ENCODE measurements around the gene FKRP. TPM values are rescaled to one million over a fixed set of nuclear protein-coding genes. Genes with fewer than 3 reads are reported as not detected.
A peak's percentile ranks its signal among the peaks of the same experiment; 100 is the strongest.

Gene FKRP
- total RNA-seq, 2 donors from 2014 or later: 8.4 to 10.4 TPM

GRCh38 chr19:46782355-46783019, 36.6 kb downstream of the FKRP start:
- no peak for TF ChIP-seq CTCF (IDR thresholded peaks at IDR 0.05)
- Histone ChIP-seq H3K27ac (no peak overlapping the region), H3K36me3 (peaks cover 16% of the 10 kb centered on the region), H3K9me3 (no peaks in the 10 kb centered on the region), H3K9ac (ENCODE audit: low read depth in 2 of 2, low read length in 2 of 2) (peak overlapping the region in 1 of 2 donors; percentile 12), H3K4me3 (no peak overlapping the region), H3K27me3 (no peaks in the 10 kb centered on the region), H3K4me1 (peaks cover 13% of the 10 kb centered on the region)
- DNase-seq: no peak
- intact Hi-C loops (cut with DNase I): no loop called here

DNA sequence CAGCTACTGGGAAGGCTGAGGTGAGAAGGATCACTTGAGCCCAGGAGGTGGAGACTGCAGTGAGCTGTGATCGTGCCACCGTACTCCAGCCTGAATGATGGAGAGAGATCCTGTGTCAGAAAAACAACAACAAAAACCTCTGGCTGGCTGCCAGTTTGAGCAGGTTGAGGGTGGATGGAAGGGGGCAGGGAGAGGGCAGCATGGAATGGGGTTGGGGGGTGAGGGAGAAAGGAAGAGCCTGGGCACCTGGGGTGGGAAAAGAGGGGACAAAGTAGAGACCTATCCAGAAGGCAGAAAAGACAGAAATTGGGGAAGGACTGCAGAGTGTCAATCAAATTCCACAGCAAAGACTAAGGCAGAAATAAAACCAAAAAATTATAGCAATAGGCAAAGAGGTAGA, 37.8 kb downstream of the FKRP start:
- Histone ChIP-seq H3K27me3 (no peaks in the 10 kb centered on the region), H3K27ac (no peak overlapping the region), H3K4me1 (peaks cover 13% of the 10 kb centered on the region), H3K9me3 (no peaks in the 10 kb centered on the region), H3K9ac (ENCODE audit: low read depth in 2 of 2, low read length in 2 of 2) (peak overlapping the region in 1 of 2 donors; percentile 96), H3K36me3 (peaks cover 12% of the 10 kb centered on the region), H3K4me3 (no peak overlapping the region)
- TF ChIP-seq CTCF (IDR thresholded peaks at IDR 0.05): no peak
- DNase-seq: no peak
- intact Hi-C loops (cut with DNase I): no loop called here

GRCh38 chr19:46784262-46785053, 38.6 kb downstream of the FKRP start:
- H3K4me3 ChIP-seq: peak overlapping the region; percentile 24
- peak; percentile 92 for DNase-seq
- no peaks in the 10 kb centered on the region for H3K9me3 ChIP-seq
- peaks cover 13% of the 10 kb centered on the region for H3K4me1 ChIP-seq
- intact Hi-C loops (cut with DNase I): no loop called here
- TF ChIP-seq CTCF (IDR thresholded peaks at IDR 0.05): no peak
- peak overlapping the region; percentile 48 to 96 for H3K9ac ChIP-seq (ENCODE audit: low read depth in 2 of 2, low read length in 2 of 2)
- H3K36me3 ChIP-seq: peaks cover 11% of the 10 kb centered on the region
- no peaks in the 10 kb centered on the region for H3K27me3 ChIP-seq
- peak overlapping the region; percentile 95 for H3K27ac ChIP-seq

- Histone ChIP-seq H3K27ac (peak overlapping the region; percentile 95), H3K36me3 (peaks cover 11% of the 10 kb centered on the region), H3K4me1 (peaks cover 13% of the 10 kb centered on the region), H3K9me3 (no peaks in the 10 kb centered on the region), H3K9ac (ENCODE audit: low read depth in 2 of 2, low read length in 2 of 2) (peak overlapping the region in 1 of 2 donors; percentile 96), H3K4me3 (peak overlapping the region; percentile 84), H3K27me3 (no peaks in the 10 kb centered on the region)
- no peak for TF ChIP-seq CTCF (IDR thresholded peaks at IDR 0.05)
- intact Hi-C loops (cut with DNase I): no loop called here
- DNase-seq: no peak
Observed at GRCh38 chr19:46785054-46785979, 39.5 kb downstream of the FKRP start.

GRCh38 chr19:46785980-46786235, 40.1 kb downstream of the FKRP start:
- Histone ChIP-seq H3K36me3 (peaks cover 11% of the 10 kb centered on the region), H3K27me3 (no peaks in the 10 kb centered on the region), H3K4me3 (peak overlapping the region; percentile 84), H3K4me1 (peaks cover 13% of the 10 kb centered on the region), H3K27ac (peak overlapping the region; percentile 95), H3K9ac (ENCODE audit: low read depth in 2 of 2, low read length in 2 of 2) (peak overlapping the region in 1 of 2 donors; percentile 96), H3K9me3 (no peaks in the 10 kb centered on the region)
- DNase-seq: no peak
- intact Hi-C loops (cut with DNase I): no loop called here
- no peak for TF ChIP-seq CTCF (IDR thresholded peaks at IDR 0.05)

All from colonic mucosa (tissue), 4 donors.